ENCODE data around the gene ITPKA.

Gene ITPKA

GRCh38 chr15:41511899-41512369, 18.3 kb downstream of the ITPKA start:
- DNase-seq = no peak

GRCh38 chr15:41512512-41512939, 18.9 kb downstream of the ITPKA start:
- no peak for DNase-seq

- no peak for DNase-seq
Measured at GRCh38 chr15:41512940-41513505, 19.3 kb downstream of the ITPKA start.

GRCh38 chr15:41513506-41514227, 20.0 kb downstream of the ITPKA start, which contains the start of gene LTK:
TSS of gene LTK (minus strand) at chr15:41513827. CDS start at chr15:41513709, 118 bp downstream.
- no peak for DNase-seq

GRCh38 chr15:41517895-41518449, 24.3 kb downstream of the ITPKA start:
- DNase-seq = no peak

GRCh38 chr15:41520636-41521035, 27.0 kb downstream of the ITPKA start:
- no peak for DNase-seq

GRCh38 chr15:41521614-41522013, 27.9 kb downstream of the ITPKA start:
- DNase-seq = no peak

GRCh38 chr15:41523097-41523496, 29.4 kb downstream of the ITPKA start:
- DNase-seq = no peak

- DNase-seq = no peak
Measured at GRCh38 chr15:41530363-41530956, 36.8 kb downstream of the ITPKA start.

- no peak for DNase-seq
Measured at GRCh38 chr15:41535544-41535943, 41.9 kb downstream of the ITPKA start.

- no peak for DNase-seq
Measured at GRCh38 chr15:41536866-41537265, 43.2 kb downstream of the ITPKA start.

- DNase-seq = no peak
Measured at GRCh38 chr15:41543521-41543870, 49.8 kb downstream of the ITPKA start.

GRCh38 chr15:41544650-41545015, 51.0 kb downstream of the ITPKA start:
- no peak for DNase-seq

- DNase-seq = no peak
Measured at GRCh38 chr15:41545218-41545617, 51.5 kb downstream of the ITPKA start.

- DNase-seq = no peak
Measured at GRCh38 chr15:41546851-41547786, 53.4 kb downstream of the ITPKA start.

GRCh38 chr15:41550066-41550775, 56.5 kb downstream of the ITPKA start:
- no peak for DNase-seq
